Measurements from ENCODE around the gene SPTLC3.

SPTLC3 gene

DNA sequence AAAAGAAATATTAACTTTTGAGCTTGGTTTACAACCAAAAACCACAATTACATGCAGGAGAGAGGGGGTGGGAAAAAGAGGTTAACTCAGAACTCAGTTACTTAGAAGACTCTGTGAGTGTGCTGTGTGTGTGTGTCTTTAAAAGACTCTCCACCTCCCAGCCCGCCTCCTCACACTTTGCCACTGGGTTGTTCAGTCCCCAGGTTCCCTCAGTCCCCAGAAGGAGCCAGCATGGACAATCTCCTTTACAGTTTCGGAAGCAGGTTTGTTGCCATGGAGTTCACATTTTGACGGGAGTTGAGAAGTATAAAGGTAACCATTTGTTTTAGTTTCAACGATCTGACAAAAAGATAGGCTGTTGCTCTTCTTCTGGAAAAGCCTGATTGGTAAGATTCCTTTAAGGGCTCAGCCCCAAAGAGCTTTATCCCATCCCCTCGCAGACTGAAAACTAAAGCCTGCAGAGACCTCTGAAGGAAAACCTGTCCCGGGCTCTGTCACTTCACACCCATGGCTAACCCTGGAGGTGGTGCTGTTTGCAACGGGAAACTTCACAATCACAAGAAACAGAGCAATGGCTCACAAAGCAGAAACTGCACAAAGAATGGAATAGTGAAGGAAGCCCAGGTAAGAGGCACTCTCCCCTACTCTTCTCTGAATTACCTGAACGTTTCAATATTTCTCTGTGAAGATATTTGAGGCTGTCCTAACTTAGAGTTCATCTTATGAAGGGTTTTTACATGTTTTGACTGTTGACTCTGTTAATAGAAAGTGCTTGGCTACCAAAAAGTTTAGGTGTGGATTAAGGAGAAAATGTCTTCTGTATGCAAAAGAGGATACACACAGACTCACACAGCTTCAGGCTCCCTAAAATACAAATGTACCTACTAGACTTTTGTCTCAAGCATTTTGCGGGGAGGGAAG is at the start of gene SPTLC3:
Gene SPTLC3 (plus strand): TSS at position 212 of the 921 bp plus-strand sequence. CDS start 296 bp downstream, at position 508.
- TF ChIP-seq, protein P1, sequence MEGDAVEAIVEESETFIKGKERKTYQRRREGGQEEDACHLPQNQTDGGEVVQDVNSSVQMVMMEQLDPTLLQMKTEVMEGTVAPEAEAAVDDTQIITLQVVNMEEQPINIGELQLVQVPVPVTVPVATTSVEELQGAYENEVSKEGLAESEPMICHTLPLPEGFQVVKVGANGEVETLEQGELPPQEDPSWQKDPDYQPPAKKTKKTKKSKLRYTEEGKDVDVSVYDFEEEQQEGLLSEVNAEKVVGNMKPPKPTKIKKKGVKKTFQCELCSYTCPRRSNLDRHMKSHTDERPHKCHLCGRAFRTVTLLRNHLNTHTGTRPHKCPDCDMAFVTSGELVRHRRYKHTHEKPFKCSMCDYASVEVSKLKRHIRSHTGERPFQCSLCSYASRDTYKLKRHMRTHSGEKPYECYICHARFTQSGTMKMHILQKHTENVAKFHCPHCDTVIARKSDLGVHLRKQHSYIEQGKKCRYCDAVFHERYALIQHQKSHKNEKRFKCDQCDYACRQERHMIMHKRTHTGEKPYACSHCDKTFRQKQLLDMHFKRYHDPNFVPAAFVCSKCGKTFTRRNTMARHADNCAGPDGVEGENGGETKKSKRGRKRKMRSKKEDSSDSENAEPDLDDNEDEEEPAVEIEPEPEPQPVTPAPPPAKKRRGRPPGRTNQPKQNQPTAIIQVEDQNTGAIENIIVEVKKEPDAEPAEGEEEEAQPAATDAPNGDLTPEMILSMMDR (IDR thresholded peaks at IDR 0.05; ENCODE audit: low read depth, low read length): no peak
- DNase-seq (ENCODE audit: extremely low read depth, low read depth): no peak

DNA sequence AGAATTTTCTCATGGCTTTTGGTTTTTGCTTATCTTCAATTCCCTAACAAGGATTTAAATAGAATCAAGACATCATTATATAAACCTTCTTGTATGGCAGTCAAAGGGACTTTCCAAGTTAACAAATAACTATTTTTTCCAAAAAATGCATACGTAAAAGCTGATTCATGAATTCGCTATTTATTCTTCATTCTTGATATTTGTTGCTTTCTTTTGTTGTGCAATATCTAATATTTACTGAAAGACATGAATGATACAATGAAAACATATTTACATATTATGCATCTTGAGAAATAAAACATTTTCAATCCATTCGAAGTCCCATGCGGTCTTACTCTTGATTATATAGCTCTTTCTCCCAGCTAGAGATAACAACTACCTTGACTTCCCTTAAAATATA is 47.0 kb upstream of the SPTLC3 start:
- no peak for DNase-seq (ENCODE audit: extremely low read depth, low read depth)
- TF ChIP-seq, protein P1 (IDR thresholded peaks at IDR 0.05; ENCODE audit: low read depth, low read length): no peak

GRCh38 chr20:12962895-12963294 is 45.9 kb upstream of the SPTLC3 start:
- TF ChIP-seq, protein P1 (IDR thresholded peaks at IDR 0.05; ENCODE audit: low read depth, low read length): no peak
- no peak for DNase-seq (ENCODE audit: extremely low read depth, low read depth)

DNA sequence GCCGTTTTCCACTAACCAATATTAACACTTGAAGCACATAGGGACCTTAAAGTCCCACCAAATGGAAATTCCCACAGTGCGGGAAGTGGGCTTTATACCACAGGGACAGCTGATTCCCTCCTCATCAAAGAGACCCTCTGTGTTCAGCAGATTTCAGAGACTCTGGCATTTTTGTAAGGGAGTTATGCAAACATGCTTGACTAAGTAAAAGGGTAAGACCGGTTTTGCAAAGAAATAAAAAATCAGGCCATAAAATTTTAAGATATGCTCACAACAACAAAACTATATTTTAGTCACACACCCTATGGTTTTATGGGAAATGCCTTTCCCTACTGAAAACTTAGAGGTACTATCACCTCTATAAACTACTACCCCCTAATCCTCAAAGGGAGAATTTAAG is 45.4 kb upstream of the SPTLC3 start:
- TF ChIP-seq, protein P1 (IDR thresholded peaks at IDR 0.05; ENCODE audit: low read depth, low read length): no peak
- DNase-seq (ENCODE audit: extremely low read depth, low read depth): no peak

DNA sequence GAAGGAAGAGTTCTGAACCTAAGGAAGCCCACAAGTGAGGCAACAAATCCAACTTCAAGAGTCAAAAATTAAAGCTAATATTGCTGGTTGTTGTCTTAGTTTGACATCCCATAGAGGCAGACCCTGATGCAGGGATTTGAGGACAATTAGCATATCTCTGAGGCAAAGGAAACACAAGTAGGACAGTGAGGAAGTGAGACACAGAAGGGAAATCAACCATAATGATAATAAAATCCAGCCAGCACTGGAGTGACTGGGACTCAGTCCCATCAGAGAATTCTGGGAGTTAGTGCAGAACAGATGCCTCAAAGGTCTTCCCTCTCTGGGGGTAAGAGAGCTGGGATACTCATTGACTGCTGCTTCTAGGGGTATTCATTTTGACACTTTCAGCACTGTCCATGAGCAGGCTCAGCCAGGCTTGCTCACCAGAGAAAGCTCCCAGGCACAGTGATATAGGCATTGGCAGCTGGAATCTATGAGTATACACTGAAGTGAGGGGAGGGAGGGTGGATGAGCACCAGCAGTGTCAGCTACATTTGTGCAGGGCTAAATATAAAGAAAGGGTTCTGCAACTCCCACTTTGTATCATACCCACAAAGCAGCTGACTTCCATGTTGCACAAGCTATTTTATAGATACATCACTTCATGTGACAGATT is 43.4 kb upstream of the SPTLC3 start:
- DNase-seq (ENCODE audit: extremely low read depth, low read depth): no peak
- TF ChIP-seq, protein P1 (IDR thresholded peaks at IDR 0.05; ENCODE audit: low read depth, low read length): no peak

DNA sequence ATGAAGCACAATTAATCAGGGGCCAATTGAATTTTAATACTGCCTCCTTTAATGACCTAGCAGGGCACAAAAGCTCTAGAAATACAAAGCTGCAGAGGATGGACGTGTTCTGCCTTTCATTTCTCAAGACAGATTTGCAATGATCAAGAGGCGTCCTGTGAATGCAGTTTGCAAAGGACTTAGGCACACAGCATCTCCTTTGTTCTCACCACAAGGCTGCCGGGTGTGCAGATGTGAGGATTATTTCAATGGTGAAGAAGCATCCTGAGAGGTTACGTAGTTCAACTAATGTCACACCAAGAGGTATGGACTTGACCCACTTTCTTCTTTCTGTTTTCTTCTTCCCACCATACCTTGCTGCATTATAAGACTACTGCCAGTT is 42.9 kb upstream of the SPTLC3 start:
- TF ChIP-seq, protein P1 (IDR thresholded peaks at IDR 0.05; ENCODE audit: low read depth, low read length): no peak
- DNase-seq (ENCODE audit: extremely low read depth, low read depth): no peak

Data from AG09319 (cell line).